NCI-H526 (cell line): ENCODE results near the gene MRO.
"Not testable (repeated sequence)": the region's sequence is repeated elsewhere in the genome, so short reads cannot be mapped to it uniquely, and the experiment has no call there.

ENCODE experiments used
- DNase-seq, 2 experiments: peaks; one replicate each; lab custom pipeline; 2025; lab: John Stamatoyannopoulos, UW

The MRO gene

DNA sequence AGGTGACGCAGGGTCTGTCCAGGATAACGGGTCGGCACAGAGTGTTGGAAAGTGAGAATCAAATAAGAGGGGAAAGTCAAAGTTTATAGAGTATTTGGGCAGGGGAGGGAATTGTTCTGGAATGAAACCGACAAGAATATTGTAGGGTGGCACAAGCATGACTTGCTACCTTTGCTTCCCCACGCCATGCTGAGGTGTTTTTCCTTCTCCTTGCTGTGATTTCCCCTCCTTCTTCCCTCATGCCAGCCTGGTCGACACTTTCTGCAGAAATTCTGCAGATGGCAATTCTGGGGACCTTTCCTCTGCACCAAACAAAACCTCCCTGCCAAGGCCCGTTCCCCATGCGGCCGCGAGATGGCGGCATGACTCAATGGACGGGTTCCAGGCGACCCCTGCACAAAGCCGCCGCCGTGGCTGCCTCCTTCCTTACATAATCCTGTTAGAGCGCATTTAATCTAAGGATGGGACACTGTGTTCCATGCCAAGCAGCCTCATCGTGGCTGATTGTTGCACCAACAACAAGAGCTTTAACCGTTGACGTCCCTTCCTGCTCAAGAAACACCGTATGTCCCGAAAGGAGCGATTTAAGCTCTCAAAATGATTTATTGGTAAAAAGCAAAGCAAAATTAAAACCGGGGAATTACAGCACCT, at the start of gene MRO:
Gene MRO, minus strand, starts transcription at position 289 of the 651 bp plus-strand sequence. CDS start 10,616 bp downstream, outside the sequence.
- peak; percentile 75 to 94 for DNase-seq

DNA sequence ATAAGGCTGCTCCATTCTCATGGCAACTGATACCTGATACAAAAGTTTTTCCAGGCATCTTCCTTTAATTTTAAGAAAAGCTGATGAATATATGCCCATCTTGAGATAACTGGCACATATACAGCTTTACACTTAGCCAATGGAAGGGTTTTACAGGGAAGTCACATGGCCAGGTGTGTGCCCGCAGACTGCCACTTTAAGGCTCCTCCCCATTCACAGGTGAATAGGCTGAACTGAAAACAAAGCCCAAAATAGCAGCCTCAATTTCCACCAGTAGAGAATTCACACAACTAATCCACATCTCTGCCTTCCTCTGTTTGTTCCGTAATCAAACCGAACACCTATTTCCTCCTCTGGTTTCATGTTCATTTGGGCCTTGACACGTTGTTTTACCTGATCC, 49.3 kb upstream of the MRO start:
- no peak for DNase-seq

DNA sequence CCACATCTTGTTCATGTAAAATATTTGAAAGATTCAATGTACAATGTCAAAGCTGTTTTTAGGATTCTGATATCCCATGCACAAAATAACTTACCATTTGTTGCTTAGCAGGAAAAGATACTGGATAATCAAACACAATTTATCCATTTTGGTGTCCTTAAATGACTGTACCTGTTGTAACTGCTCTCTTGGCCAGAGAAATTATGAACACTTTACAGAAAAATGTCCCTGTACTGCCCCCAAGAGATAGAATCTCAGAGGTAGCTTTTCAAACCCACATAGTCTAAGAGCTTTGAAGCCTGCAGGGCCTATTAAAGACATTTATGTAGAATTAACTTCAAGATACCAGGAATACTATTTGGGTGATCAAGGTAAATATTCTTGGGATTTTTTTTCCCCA, 46.9 kb upstream of the MRO start:
- DNase-seq, result peak; percentile 7 to 21

DNA sequence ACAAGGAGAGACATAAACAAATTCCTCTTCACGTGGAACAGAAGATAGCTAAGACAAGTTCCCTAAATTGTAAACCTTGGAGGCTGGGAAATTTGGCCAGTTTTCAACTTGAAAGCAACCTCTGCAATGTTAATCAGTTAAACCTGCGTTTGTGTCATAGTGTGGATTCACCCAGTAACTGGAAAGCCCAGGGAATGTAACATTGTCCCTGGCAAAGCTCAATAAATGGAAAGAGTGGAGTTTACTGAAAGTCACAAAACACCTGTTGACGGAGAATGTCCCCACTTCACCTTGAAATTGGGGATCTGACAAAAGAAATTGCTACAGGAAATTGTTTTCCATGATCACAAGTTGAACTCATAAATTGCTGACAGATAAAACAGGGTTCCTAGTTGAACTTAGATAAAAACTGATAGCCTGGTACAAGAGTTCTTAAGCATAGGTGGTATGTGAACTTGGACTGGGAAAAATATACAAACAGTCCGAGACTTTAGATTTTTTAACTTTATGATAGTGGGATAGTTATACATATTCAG, 44.1 kb upstream of the MRO start:
- DNase-seq, result no peak

DNA sequence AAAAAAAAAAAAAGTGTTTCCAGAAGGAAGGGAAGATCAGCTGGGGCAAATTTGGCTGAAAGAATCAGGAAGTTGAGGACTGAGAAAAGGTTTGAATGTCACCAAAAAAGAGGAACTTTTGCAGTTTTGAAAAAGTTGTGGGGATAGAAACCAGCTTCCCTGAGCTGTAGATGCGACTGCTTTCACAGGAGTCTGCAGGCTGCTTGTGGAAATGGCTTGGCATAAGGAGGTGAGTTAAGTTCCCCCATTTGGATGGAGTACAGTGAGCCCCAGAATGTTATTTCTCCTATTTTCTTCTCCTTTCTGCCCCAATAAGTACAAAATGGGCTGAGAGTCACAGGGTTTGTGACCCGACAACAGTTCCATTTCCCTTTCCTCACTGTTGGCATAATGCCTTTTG, 42.6 kb upstream of the MRO start:
- DNase-seq, result no peak

DNA sequence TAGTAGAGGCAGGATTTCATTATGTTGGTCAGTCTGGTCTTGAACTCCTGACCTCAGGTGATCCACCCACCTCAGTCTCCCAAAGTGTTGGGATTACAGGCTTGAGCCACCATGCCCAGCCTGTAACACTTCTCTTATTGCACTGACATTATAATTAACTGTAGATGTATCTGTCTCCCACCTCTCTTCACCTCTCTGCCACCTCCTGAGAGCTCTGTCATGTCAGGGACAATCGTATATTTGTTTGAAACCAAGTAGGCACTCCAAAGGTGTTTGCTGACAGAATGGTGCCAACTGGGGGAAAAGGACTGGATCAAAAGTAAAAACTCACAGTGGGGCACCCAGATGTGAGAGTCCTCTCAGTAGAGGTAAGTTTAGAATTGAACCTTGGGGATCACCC, 41.8 kb upstream of the MRO start:
- DNase-seq, result no peak

DNA sequence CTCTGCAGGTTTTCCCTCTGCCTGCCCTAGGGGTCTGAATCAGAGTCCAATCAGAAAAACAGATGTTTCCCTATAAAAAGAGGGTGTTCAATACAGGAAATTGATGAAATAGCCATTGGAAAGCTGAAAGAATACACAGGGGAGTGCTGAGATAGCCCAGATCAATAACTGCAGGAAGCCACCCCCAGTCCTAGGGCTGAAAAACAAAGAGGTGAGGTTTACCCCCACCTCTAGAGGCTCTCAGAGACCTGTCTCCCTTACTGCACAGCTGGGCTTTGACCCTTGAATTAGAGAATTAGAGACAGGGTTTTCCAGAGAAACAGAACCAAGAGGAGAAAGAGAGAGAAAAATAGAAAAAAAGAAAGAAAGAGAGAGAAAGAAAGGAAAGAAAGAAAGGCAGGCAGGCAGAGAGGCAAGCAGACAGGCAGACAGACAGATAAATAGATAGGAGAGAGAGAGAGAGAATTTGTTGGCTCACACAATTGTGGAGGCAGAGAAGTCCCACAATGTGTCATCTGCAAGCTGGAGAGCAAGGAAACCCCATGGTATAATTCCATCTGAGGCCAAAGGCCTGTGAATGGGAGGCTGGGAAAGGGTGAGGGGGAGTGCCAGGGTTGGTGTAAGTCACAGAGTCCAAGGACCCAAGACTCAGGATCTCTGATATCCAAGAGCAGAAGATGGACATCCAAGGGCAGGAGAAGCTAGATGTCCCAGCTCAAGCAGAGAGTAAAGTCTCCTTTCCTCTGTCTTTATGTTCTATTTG, 40.2 kb upstream of the MRO start:
- no peak for DNase-seq

DNA sequence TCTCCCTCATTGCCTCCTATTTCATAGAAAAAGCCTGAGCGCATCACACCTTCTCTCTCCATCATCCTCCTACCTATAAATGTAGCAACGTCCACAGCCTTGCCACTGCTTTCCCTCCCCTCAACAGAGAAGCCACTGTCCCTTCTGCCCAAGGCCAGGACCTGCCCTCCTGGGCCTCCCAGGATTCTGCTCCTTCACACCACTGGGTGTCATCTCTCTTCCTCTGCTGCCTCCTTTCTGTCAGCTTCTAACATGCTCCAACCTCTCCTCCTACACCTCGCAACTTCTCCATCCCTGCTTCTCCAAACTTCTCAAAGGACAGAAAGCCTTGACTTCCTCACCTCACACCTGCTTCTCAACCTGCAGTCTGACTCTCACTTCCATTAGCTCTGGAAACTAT, 37.9 kb upstream of the MRO start:
- no peak for DNase-seq

DNA sequence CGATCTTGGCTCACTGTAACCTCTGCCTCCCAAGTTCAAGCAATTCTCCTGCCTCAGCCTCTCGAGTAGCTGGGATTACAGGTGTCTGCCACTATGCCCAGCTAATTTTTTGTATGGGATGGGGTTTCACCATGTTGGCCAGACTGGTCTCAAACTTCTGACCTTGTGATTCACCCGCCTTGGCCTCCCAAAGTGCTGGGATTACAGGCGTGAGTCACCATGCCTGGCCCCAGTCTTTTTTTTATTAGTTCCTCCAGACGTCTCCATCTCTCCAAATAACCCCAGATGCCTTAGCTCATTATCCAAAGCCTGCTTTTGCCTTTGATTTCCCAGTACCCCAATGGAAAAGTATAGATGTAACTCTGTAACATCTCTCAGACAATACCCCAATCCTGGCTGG, 37.4 kb upstream of the MRO start:
- DNase-seq, result not testable (repeated sequence)

DNA sequence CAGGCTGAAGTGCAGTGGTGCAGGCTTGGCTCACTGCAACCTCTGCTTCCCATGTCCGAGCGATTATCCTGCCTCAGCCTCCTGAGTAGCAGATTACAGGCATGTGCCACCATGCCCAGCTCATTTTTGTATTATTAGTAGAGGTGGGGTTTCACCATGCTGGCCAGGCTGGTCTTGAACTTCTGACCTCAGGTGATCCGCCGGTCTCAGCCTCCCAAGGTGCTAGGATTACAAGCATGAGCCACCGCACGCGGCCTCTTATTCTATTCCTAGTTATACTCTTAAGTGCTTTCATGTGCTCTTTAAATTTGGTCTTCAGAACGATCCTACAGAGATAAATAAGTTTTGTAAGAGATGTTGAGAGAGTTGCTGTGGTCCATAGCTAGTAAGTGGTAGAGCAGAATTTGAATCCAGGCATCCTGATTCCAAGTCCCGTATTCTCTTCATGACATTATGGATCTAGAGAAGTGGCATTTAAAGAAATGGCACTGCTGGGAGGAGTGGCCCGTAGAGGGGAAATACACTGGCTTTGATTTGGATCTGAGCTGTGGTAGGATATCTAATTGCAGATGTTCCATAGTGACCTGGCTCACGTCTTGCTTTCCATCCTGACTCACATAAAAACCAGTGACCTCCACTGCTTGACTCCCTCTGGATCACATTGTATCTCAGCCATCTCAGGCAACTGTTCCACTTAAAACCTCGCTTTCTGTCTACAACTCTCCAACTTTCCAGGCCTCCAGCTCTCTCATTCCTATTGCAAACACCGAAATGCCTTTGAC, 36.4 kb upstream of the MRO start:
- no peak for DNase-seq

DNA sequence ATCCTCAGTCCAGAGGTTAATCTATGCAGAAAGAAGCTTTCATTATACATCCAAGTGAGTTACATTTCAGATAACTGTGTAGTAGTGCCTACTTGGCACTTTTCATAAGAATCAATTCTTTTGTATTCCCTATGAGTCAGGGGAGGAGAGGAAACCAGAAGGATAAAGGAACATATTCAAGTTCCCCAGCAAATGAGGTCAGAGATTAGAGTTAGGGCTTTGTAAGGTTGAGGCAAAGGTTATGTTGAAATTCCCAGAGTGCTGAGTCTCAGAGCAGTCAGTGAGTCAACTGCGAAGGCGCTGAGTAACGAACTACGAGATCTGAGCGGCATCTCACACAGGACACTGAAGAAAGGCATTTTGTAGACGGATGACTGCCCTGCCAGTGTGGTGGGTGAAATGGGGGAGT, 34.1 kb upstream of the MRO start:
- DNase-seq, result no peak

DNA sequence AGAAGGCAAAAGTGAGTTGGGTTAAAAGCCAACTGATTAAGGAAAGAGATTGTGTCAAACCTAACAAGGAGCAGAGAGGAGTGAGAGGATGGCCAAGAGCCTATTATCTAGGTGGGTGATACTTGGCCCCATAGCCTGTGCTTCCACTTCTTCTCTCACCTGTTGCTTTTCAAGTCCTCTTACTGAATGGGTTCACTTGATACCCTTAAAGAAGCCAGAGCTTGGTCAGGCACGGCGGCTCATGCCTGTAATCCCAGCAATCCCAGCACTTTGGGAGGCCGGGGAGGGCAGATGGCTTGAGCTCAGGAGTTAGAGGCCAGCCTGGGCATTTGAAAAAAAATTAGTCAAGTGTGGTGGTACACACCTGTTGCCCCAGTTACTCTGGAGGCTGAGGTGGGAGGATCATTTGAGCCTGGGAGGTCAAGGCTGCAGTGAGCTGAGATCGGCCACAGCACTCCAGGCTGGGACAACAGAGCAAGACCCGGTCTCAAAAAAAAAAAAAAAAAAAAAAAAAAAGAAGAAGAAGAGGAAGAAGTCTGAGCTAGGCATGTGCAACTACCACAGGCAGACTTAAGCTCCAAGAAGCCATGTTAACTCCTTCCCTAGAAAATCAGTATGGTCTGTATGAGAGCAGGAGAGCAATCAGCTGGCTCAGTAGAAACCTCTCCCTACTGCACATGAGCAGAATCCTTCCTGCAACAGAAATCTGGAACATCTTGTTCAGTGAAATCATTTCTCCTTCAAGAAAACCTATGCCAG, 30.7 kb upstream of the MRO start:
- DNase-seq, result no peak

DNA sequence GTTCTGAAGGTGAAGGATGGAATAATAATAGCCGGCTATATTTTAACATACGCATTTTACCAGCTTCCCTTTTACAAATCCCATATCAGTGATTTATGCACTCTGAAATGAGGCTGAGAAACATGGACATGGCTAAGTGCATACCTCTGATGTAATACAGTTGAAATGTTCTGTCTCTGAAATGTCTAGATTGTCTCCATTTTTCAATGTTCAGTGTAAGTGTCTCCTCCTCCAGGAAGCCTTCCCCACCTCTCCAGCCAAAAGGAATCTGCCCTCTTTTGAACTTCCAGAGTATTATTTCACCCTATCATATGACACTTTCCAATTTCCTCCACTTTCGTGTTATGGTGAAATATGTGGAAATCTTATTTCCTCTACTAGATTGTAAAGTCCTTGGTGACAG, 29.6 kb upstream of the MRO start:
- no peak for DNase-seq

DNA sequence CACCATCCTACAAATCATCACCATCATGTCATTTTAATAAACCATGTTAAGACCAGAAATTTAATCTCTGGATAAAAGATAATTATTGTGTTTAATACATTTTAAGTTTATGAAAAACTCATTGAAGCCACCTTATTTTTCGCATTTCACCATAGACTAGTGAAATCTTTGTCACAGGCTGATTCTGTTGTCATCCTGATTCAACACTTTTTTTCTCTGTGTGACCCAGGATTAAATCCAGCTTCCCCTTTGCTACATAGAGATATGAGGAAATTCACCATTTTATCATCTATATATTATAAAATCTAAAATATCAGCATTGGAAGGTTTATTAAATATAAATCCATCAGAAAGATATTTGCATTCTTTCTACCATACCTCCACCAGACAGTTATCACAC, 29.2 kb upstream of the MRO start:
- DNase-seq, result no peak

DNA sequence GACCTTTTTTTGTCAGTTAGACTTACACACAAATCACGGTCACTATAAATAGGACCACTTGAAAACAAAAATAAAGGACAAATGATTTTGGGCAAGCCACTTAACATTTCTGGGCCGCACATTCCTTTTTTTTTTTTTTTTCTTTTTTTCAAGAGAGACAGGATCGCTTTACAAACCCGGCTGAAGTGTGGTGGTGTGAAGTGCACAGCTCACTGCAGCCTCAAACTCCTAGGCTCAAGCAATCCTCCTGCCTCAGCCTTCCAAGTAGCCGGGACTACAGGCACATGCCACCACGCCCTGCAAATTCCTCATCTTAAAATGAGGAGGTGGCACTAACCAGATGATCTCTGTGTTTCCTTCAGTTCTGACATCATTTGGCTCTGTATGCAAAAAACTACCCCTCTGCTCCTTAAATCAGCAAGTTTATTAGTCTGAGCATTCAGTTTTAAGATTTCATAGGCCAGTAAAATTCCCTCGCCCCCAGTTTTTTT, 28.3 kb upstream of the MRO start:
- no peak for DNase-seq

DNA sequence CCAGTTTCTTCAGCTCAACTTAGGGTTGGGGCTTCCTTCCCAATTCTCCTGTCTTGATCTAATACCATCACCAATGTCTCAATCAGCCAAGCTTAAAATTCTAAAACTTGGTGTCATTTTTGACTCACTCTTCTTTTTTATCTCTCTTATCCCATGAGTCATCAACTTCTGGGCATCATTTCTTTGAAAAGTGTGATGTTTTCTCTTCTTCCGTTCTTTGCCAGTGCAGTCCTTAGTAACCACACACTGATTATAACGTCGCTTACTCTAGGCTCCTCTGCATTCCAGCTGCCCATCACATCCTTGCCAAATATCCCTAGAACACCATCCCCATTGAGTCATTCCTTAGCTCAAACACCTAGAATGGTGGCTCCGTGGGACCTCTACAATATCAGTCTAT, 27.4 kb upstream of the MRO start:
- DNase-seq, result no peak

DNA sequence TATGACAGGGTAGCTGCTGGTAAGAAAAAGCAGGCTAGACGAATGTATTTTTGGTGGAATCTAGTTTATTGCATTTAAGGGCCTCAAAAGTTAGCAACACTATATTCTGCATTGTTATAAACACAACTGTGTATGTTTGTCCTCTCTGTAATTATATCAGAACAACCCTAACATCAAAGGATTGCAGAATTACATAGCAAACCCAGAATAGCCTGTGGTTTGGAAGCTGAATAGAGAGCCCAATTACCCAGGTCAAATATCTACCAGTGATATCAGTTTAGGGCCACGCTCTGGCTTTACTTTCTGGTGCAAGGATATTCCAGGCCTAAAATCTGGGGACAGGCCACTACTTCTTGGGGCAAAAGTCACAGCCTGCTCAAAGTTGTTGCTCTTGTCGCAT, 25.1 kb upstream of the MRO start:
- no peak for DNase-seq

DNA sequence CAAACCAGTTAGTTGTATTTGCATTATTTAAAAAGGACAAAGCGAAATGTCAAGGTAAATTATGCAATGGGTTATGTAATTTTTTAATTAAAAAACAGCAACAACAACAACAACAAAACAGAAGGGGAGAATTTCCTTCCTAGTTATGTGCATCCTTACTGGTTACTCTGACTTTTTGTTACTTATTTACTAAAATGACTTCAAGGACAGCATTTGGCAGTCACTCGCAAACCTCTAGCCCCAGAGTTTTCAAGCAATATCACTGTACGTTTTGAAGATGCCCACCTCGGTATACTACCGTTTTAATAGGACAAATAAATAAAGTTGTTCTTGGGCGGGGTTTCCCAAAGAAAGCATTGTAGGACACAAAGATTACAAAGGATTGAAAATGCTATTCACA, 24.7 kb upstream of the MRO start:
- no peak for DNase-seq

DNA sequence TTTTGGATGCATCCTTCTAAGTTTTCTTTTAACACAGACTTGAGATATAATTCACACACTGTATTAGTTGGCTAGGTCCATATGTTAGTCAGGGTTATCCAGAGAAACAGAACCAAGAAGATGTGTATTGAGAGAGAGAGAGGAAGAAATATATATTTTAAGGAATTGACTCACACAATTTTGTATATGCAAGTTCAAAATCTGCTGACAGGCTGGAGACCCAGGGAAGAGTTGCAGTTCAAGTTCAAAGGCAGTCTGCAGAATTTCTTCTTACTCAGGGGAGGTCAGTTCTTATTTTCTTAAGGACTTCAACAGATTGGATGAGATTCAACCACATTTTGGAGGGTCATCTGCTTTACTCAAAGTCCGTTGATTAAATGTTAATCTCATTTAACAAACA, 23.0 kb upstream of the MRO start:
- DNase-seq, result no peak

DNA sequence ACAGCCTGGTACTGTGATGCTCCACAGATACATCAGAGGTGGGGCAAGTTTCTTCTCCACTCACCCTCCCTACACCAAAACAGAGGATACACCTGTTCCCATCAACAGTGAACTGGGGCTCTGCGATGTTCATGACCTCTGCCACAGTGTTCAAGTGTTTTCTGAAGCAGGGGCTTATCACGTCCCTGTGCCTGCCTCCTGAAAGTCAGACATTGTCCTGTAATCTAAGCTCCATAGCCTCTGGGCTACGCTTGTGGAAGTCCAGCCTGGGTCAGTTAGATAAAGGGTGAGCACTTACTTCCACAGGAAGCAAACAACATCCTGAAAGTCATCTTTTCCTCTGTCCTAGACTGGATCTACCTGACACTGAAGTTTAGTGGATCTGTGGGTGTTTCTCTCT, 20.2 kb upstream of the MRO start:
- DNase-seq, result no peak

DNA sequence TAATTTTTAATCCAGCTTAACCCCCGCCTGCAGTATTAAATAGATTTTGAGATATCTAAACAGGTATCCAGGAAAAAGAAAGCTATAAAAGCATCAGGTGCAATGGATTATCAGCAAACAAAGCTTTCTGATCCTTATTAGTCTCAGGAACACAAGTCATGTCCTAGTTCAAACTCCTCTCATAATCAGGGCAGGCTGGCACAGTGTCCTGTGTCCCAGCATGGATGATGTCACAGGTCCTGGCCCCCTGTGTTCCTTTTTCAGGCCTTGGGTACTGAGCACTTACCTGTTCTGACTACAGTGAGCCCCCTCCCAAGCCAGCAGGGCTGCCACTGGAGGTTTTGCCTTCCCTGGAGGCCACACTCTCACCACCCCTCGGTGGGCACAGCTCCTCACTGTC, 19.5 kb upstream of the MRO start:
- DNase-seq, result no peak

DNA sequence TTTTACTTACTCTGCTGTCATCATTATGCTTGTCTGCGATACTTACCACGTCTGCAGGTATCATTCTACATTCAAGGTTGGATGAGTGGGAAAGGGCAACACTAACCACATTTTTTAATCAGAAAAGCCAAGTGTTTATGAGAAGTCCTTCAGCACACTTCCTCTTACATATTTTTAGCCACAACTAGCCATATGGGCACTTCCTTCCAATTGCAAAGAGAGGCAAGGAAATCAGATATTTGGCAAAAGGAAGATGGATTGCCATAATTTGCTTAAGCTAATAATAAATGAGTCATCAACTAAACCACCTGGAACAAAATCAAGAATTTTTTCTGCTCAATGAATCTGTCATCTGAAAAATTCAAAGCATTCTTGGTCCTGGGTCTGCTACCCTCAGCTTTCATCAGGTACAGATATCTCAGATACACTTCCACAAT, 16.7 kb upstream of the MRO start:
- peak; percentile 21 to 69 for DNase-seq
